GM15510 (cell line): ENCODE measurements around the gene TJP2.
A peak's percentile ranks its signal among the peaks of the same experiment; 100 is the strongest.

Source experiments
- POLR2A ChIP-seq: IDR thresholded peaks from 3 replicates; pipeline ENCODE4 v1.6.1; 2011; ENCODE audit warnings: borderline replicate concordance; ENCODE audit not compliant: insufficient read length; ENCODE audit errors: extremely low read depth

TJP2 gene

DNA sequence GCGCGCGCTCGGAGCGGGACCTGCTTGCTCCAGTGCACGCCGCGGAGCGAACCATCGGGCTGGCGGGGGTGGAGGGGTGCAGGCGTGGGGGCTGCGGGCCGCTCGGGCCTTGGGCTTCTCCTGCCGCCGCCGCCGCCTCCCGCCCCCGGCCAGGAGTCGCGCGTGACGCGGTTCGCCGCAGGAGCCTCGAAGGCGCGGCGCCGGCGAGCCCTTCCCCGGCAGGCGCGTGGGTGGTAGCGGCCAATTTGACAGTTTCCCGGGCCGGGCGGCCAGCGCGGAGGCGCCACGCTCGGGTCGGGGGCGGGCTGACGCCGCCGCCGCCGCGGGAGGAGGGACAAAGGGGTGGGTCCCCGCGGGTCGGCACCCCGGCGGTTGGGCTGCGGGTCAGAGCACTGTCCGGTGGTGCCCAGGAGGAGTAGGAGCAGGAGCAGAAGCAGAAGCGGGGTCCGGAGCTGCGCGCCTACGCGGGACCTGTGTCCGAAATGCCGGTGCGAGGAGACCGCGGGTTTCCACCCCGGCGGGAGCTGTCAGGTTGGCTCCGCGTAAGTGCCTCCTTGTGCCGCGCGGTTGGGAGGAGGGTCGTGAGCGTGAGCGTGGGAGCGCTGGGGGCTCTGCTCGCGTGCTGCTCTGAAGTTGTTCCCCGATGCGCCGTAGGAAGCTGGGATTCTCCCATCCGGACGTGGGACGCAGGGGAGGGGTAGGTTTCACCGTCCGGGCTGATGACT, at the start of gene TJP2:
Gene TJP2, plus strand, starts transcription at position 387 of the 725 bp plus-strand sequence. Its CDS starts 96 bp downstream, at position 483.
- peak; percentile 40 for TF ChIP-seq POLR2A

DNA sequence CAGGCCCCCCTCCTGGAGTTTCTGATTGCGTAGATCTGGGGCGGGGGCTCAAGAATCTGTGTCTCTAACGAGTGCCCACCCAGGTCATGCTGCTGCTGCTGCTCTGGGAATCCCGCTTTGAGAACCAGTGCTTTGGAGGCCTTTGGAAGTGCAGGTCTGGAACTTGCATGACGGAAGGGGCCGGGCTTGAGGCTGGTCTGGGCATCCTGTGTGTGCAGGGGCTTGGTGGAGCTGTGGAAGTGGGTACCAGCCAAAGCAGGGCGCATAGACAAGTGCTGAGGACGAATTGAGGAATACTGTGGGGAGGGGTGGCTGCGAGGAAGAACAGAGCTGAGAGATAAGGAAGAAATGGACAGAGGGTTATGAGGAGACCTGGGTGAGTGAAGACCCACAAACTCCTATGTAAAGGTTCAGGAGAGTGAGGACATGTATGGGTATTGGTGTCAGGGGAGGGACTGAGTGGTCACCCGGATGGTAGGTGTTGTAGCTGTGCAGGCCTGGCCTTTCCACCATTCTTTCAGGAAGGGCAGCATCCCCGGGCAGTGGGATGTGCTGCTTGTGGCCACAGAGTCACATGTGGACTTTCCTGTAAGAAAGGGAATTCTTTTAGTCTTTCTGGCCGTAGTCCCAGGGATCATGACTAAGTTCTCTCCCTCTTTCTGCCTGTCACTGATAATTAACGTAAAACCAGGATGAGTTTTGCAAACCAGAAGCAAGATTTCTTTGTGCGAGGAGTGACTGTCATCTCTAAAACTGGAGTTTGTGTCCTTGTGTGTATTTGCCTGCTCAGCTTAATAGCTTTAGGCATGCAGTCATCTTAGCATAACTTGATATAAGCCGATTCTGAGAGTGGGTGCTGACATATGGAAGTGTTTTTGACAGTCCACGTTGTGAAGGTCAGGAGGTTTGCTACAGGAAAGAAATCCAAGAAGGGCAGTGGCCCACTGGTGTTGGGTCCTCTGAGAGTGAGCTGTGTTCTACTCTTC, 43.3 kb upstream of the TJP2 start:
- no peak for TF ChIP-seq POLR2A

DNA sequence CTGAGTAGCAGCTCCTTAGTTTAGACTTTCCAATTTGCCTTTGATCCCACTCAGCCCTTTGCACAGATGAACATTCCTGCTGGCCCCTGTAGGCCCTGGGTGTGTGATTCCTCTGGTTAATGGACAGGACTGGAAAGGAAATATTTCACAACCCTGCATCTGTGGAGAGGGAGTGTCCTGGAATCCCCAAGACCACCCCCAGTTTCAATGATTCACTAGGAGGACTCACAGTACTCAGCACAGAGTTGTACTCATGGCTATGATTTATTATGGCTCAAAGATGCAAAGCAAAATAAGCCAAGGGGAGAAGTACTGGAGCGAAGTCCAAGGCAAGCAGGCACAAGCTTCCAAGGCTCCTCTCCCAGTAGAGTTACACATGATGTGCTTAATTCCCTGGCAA, 42.4 kb upstream of the TJP2 start:
- no peak for TF ChIP-seq POLR2A

DNA sequence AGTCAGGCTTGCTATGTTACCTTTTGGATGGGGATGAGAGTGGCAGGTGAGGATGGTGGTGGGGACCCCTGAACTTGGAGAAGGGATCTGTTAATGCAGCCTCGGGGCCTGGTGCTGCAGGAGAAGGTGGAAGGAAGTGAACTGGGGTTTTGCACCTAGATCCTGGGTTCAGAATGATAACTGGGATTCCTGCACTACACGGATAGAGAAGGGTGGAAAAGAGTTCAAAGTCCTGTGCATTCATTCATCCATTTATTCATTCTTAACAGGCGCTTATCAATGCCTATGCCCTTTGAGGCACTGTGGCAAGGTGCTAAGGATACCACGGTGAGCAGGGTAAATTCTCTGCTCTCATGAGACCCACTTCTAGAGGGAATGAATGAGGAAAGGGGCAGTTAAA, 41.7 kb upstream of the TJP2 start:
- TF ChIP-seq POLR2A, result no peak

DNA sequence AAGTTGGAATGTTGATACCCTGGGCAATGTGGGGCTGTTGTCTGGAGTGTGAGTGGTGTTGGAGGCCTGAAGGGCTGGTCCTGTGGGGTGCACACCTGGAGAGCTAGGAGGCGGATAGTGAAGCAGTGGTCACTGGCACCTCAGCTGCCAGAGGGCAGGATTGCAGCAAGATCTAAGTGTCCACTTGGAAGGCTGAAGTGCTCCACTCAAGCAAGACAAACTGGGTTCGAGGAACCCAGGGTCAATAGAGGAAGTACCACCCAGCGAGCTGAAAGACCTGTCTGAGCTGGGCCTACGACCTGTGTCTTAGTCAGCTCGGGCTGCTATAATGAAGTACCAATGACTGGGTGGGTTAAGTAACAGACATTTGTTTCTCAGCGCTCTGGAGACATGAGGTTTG, 39.7 kb upstream of the TJP2 start:
- no peak for TF ChIP-seq POLR2A

DNA sequence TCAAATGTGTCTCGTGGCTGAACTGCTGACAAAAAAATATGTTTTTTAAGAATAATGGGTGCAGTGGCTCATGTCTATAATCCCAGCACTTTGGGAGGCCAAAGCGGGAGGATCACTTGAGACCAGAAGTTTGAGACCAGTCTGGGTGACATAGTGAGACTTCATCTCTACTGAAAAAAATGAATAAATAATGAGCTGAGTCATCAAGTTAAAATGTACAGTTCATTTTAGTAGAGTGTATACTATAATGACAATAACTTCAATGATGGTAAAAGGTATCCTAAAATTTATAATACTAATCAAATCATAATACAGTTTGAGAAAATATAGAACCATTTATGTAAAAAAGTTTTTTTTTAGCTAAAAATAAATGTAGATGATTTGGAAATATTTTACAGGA, 37.9 kb upstream of the TJP2 start:
- no peak for TF ChIP-seq POLR2A

DNA sequence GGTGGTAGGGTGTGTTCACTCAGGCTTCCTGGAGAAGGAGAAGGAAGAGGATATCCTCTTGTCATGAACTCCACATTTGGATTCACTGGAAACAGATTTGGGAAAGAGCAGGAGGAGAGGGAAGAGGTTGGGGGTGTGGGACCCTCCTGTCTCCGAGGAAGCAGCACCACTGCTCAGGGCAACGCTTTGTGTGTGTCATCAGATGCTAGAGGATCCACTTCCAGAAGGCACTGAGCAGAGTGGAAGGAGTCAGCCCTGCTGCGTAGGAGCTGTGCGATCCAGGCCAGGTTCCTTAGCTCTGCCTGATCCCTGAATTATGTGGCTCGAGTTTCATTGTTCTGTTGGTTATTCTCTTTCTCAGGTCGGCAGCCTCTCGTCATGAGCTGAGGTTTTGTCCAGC, 37.3 kb upstream of the TJP2 start:
- no peak for TF ChIP-seq POLR2A

DNA sequence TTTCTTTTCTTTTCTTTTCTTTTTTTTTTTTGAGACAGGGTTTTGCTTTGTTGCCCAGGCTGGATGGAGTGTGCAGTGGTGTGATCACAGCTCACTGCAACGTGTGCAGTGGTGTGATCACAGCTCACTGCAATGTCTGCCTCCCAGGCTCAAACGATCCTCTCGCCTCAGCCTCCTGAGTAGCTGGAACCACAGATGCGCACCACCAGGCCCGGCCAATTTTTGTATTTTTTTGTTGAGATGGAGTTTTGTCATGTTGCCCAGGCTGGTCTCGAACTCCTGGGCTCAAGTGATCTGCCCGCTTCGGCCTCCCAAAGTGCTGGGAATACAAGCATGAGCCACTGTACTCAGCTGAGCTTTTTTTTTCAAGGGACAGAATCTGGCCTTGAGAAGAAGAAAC, 36.8 kb upstream of the TJP2 start:
- TF ChIP-seq POLR2A, result no peak

DNA sequence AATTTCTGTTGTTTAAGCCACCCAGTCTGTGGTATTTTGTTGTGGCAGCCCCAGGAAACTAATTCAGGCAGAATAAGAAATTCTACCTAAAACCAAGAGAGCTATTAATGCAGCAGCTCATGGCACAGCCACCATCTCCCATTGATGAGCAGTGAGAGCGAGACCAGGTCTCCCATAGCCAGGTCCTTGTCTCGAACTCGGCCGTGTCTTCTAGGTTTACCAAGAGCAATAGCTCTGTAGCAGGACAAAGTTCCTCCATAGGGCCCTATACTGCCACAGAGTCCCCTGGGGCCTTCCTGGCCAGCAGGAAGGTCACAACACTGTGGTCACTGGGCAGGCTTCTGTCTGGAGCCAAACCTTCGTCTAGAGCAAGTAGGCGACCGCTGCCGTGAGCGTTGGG, 34.5 kb upstream of the TJP2 start:
- TF ChIP-seq POLR2A, result no peak

DNA sequence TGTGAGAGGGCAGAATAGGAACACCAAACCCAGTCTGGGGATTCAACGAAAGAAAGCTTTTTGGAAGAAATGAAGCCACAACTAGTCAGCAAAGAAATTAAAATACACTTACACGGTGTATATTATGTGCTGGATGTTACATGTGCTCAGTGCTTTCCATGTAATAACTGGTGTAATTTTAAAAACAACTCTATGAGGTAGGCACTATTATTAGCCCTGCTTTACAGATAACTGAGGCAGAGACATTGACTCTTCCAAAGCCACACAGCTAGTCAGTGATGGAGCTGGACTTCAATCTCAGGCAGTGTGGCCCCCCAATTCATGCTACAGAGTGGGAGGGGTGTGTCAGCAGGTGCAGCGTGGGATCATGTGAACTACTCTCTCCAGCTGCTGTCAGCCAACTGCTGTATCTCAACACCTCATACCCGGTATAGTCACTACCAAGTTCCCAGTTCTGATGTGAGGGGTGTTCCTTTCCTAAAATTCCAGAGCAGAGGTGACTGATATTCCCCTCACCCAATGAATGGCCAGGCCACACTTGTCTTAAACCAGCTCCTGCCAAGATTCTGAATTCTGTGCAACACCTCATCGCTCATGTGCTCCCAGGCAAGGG, 33.8 kb upstream of the TJP2 start:
- TF ChIP-seq POLR2A, result no peak

DNA sequence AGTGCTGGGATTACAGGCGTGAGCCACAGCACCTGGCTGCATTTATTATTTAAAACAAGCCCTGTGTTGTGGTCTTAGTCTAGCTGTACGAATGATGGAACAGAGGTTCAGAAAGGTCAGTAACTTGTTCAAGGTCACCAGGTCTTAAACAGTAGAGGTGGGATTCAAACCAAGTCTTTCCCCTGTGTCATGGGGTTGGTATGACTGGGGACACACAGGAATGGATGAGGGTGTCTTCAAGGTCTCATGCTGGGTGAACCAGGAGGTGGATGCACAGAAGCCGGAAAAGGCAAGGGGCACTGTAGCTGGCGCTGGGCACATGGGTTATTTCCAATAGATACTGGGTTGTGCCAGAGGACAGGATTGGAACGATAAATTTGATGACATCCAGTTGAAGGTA, 32.2 kb upstream of the TJP2 start:
- no peak for TF ChIP-seq POLR2A

DNA sequence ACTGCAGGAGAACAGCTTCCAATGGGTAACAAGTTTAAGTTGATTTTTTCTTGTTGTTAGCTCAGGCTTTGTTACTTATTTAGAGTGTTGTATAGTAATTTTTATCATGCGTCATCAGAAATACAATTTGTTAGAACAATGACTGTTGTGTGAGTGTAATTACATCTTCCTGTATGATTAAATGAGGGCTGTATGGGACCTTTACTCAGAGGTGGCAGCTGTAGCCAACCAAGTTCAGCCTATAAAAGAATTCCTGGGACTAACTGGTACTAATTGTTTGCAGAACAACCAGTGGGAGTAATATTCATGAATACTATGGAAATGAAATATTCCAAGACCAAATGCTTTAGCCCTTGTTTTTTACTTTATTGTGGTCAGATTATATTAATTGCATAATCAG, 30.8 kb upstream of the TJP2 start:
- no peak for TF ChIP-seq POLR2A

DNA sequence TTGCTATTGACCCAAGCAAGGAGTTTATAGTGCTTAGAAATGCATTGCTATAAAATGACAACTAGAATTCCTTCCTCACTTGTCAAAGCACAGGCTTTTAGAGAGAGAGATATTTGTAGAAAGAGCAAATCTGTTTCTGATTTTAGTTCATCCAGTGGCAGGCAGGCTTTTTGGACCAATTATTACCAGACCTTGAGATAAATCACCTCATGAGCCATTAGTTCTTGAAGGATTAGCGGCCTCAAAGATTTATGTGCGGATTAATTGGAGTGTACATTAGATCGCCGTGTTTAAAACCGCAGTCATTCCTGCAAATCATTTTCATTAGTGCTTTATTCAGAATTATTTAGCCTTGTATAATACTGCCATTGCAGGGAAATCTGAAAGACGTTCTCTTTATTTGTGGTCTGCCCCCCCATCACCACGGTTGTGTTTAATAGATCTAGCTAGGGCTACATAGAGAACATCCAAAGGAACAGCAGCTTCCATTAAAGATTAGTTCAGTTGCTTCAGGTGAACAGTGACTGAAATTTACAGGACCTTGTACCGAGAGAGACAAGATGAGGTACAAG, 28.8 kb upstream of the TJP2 start:
- no peak for TF ChIP-seq POLR2A

DNA sequence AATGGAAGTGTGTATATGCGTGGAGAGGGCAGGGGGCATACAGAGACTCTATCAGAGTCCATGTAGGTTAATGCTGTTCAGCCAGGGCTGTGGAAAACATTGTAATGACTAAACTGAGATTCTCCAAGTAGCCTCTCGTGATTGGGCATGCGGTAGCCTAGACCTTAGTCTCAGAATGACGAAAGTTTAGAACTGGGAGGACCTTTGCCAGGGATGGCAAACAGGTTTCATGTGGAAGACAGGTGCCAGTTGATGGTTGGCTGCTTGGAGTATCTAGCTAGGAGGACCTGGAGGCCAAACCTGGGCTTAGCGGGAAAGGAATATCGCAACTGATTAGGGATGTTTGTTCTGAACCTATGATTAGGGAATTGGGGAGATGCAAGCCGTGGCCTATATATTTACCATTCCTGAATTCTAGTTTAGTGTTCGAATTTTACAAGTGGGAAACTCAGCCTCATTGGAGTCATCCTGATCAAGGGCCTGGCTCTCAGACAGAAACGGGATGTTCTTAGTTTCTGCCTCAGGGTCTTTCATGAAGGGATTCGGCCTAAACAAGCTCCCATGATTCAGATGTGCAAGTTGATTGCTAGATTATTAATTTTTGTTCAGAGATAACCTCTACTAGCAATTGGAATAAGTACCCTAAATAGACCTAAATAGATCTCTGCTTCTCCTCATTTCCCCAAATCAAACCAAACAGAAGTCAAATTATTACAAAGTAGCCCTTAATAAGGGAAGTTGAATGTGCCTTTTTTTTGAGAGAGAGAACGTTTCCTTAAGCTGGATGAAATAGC, 26.8 kb upstream of the TJP2 start:
- no peak for TF ChIP-seq POLR2A

DNA sequence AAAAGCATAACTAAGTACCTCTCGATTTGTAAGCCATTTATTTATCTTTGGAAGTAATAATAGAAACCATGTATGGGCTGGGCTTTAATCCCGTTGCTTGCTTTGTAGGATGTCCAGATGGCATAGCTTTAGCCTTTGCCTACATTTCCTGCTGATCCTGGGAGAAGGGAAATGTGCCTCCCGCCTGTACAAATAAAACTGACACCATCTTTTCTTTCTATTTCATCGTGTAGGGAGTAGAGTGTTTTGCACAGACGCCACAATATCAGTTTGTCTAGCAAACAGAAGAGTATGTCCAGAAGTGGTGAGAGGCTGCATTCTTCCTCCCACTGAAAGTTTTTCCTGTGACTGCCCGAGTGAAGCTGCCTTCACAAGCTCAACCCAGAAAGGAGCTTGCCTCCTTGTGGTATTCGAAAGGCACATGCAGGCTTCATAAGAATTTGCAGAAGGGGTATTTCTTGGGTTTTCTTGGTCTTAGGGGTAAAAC, 24.7 kb upstream of the TJP2 start:
- TF ChIP-seq POLR2A, result no peak

DNA sequence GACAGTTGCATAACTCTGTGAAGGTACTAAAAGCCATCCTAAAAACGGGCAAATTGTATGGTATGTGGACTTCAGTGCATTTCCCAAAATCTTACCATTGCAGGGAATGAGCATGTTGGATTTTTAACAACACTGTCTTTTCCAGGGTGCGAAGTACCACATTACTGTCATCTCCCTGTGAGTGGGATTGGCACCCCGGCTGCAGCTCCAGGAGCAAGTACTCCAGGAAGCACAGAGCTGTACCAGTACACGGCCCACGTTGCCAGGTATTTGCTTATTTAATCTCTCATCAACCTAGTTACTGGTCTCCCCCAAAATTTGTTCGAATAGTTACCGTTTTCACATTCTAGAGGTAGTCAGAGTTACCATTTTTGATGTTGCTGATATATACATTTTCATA, 22.6 kb upstream of the TJP2 start:
- TF ChIP-seq POLR2A, result no peak
